Left lung (tissue), 10 donors: ENCODE data around the gene PTPRN2. TPM values are rescaled to one million over a fixed set of nuclear protein-coding genes. Genes with fewer than 3 reads are reported as not detected.

Experiments used
- ATAC-seq: fragments of 200-7000 bp; cut with Tn5 transposase; one replicate; pipeline ENCODE4 v1.9.1; 2020; ENCODE audit warnings: moderate library complexity
- DNase-seq, 4 donors: peaks; one replicate each; pipeline ENCODE4 v3.0.0-alpha.2; 2013 to 2020
- H3K27ac ChIP-seq, 2 donors: fragments of 200-600 bp; sonication (generic) in 1 of 2; one replicate each; pipeline versions ENCODE4 v1.5.0 to v1.8.0; 2020 to 2021
- H3K27me3 ChIP-seq, 2 donors: fragments of 200-600 bp; sonication (generic) in 1 of 2; one replicate each; pipeline versions ENCODE4 v1.5.0 to v1.8.0; 2020 to 2021
- H3K36me3 ChIP-seq, 2 donors: fragments of 200-600 bp; sonication (generic) in 1 of 2; one replicate each; pipeline versions ENCODE4 v1.5.0 to v1.8.0; 2020 to 2021
- H3K4me1 ChIP-seq, 2 donors: fragments of 200-600 bp; one replicate each; pipeline ENCODE4 v1.8.0; 2021
- H3K4me3 ChIP-seq, 2 donors: fragments of 200-600 bp; sonication (generic) in 1 of 2; one replicate each; pipeline versions ENCODE4 v1.5.0 to v1.8.0; 2020 to 2021; ENCODE audit warnings: mild to moderate bottlenecking in 1 of 2
- H3K9me3 ChIP-seq, 2 donors: fragments of 200-600 bp; sonication (generic) in 1 of 2; one replicate each; pipeline versions ENCODE4 v1.5.0 to v1.8.0; 2020 to 2021
- CTCF ChIP-seq, 2 donors: fragments of 200-600 bp; sonication (generic) in 1 of 2; IDR thresholded peaks; one replicate each; pipeline versions ENCODE4 v1.5.0 to v1.8.0; 2021; ENCODE audit warnings: antibody characterized with exemption in 2 of 2
- intact Hi-C, 2 donors: fragments of 100-400 bp; cut with DNase I; formaldehyde crosslinking; loops; one replicate each; pipeline versions ENCODE4 v1.11.2 to v1.14.2; 2022
- polyA plus RNA-seq, 6 donors: library from polyadenylated mRNA; unstranded; fragments of 120-200 nt; gene quantifications; one replicate each; pipeline ENCODE4 v1.2.1, GENCODE V29; 2013; ENCODE audit not compliant: insufficient read length in 6 of 6
- total RNA-seq, 2 donors: library from RNA; stranded (reverse); fragmentation: NEBNext Ultra II Directional; extraction: Animal tissue kit (Norgen Biotek cat#: 25700); gene quantifications; one replicate each; pipeline ENCODE4 v1.2.1, GENCODE V29; 2021
- donor health status: DM: no; HTN: yes; CAD: no.
- donor health status: DM: no; HTN: no; CAD: no.

PTPRN2 gene
- total and polyA plus RNA-seq, 8 donors: 4.0 to 7.8 (median 6.8) TPM

- H3K9me3 ChIP-seq: no peaks in the 10 kb centered on the region
- H3K4me3 ChIP-seq: no peak overlapping the region
- intact Hi-C loops: no loop called here
- peaks cover 0 to 33% of the 10 kb centered on the region in 2 donors for H3K27me3 ChIP-seq
- peak in 1 of 4 donors; percentile 26 for DNase-seq
- no peak for ATAC-seq
- no peaks in the 10 kb centered on the region for H3K4me1 ChIP-seq
- H3K27ac ChIP-seq: no peak overlapping the region
- TF ChIP-seq CTCF (IDR thresholded peaks at IDR 0.05): no peak
- H3K36me3 ChIP-seq: no peaks in the 10 kb centered on the region
Observed at GRCh38 chr7:157521061-157521731, 1066.4 kb downstream of the PTPRN2 start.

GRCh38 chr7:157520249-157520648, 1067.4 kb downstream of the PTPRN2 start:
- no peak for ATAC-seq
- H3K36me3 ChIP-seq: no peaks in the 10 kb centered on the region
- no peak overlapping the region for H3K4me3 ChIP-seq
- DNase-seq: peak in 1 of 4 donors; percentile 28
- no peak for TF ChIP-seq CTCF (IDR thresholded peaks at IDR 0.05)
- H3K27ac ChIP-seq: no peak overlapping the region
- H3K27me3 ChIP-seq: peaks cover 0 to 43% of the 10 kb centered on the region in 2 donors
- H3K4me1 ChIP-seq: no peaks in the 10 kb centered on the region
- intact Hi-C loops: no loop called here
- H3K9me3 ChIP-seq: no peaks in the 10 kb centered on the region

- no peak for TF ChIP-seq CTCF (IDR thresholded peaks at IDR 0.05)
- H3K36me3 ChIP-seq: no peaks in the 10 kb centered on the region
- no peak for DNase-seq
- ATAC-seq: no peak
- H3K9me3 ChIP-seq: no peaks in the 10 kb centered on the region
- intact Hi-C loops: no loop called here
- H3K4me3 ChIP-seq: no peak overlapping the region
- no peaks in the 10 kb centered on the region for H3K4me1 ChIP-seq
- no peak overlapping the region for H3K27ac ChIP-seq
- H3K27me3 ChIP-seq: peaks cover 0 to 47% of the 10 kb centered on the region in 2 donors
Observed at GRCh38 chr7:157519798-157520244, 1067.8 kb downstream of the PTPRN2 start.

GRCh38 chr7:157519246-157519645, 1068.4 kb downstream of the PTPRN2 start:
- Histone ChIP-seq H3K9me3 (no peaks in the 10 kb centered on the region), H3K4me1 (no peaks in the 10 kb centered on the region), H3K27me3 (peaks cover 0 to 52% of the 10 kb centered on the region in 2 donors), H3K4me3 (no peak overlapping the region), H3K36me3 (no peaks in the 10 kb centered on the region), H3K27ac (no peak overlapping the region)
- intact Hi-C loops: no loop called here
- TF ChIP-seq CTCF (IDR thresholded peaks at IDR 0.05): no peak
- ATAC-seq (no peak), DNase-seq (no peak)

- H3K27ac ChIP-seq: no peak overlapping the region
- no peaks in the 10 kb centered on the region for H3K9me3 ChIP-seq
- ATAC-seq (no peak), DNase-seq (no peak)
- H3K4me1 ChIP-seq: no peaks in the 10 kb centered on the region
- no peak overlapping the region for H3K4me3 ChIP-seq
- no peak for TF ChIP-seq CTCF (IDR thresholded peaks at IDR 0.05)
- H3K36me3 ChIP-seq: no peaks in the 10 kb centered on the region
- H3K27me3 ChIP-seq: peaks cover 0 to 51% of the 10 kb centered on the region in 2 donors
- intact Hi-C loops: no loop called here
Observed at GRCh38 chr7:157518514-157519175, 1069.0 kb downstream of the PTPRN2 start.
